ENCODE measurements around the gene SLITRK2.
A peak's percentile ranks its signal among the peaks of the same experiment; 100 is the strongest.

Gene SLITRK2

DNA sequence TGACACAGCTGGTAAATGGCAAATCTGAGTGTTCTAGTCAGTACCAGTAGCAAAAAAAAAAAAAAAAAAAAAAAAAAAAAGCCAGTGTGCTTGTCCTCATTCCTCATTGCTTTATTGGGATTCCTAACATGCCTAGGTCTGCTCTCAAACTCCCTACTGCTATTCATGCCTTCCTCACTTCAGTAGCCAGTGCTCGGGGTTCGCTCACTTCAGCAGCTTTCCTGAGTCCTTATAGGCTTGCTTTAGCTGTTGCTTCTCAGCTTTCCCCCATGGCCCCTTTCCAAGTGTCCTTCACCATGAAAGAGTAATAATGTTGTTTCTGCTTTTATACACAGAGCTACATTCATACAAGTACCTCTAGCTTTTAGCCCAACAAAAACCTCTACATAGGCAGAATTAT, 30.8 kb downstream of the SLITRK2 start (continued):
- TF ChIP-seq, protein P1, sequence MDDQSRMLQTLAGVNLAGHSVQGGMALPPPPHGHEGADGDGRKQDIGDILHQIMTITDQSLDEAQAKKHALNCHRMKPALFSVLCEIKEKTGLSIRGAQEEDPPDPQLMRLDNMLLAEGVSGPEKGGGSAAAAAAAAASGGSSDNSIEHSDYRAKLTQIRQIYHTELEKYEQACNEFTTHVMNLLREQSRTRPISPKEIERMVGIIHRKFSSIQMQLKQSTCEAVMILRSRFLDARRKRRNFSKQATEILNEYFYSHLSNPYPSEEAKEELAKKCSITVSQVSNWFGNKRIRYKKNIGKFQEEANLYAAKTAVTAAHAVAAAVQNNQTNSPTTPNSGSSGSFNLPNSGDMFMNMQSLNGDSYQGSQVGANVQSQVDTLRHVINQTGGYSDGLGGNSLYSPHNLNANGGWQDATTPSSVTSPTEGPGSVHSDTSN (CRISPR knock-in tag; IDR thresholded peaks at IDR 0.05), result no peak

DNA sequence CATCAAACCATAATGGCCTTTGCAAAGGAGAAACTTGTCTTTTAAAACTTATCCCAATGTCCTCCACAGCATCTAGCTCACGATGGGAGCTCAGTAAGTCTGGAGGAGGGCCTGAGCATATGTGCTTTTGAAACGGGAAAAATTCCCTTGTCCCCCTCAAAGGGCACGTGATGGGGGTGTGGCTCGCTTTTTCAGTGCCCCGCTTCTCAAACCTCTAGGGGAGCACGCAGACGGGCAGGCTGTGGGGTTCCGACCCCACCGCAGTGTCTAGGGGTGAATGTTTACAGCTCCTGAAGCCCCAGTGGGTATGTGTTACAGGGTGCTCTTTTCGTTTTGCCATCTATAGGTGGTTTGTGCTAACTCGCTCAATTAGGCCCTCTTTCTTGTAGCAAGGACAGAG, 31.2 kb downstream of the SLITRK2 start:
- no peaks in the 10 kb centered on the region for H3K36me3 ChIP-seq (ENCODE audit: control insufficient read depth in 2 of 2, insufficient read depth in 1 of 2, low read length in 2 of 2)
- no peaks in the 10 kb centered on the region for H3K4me1 ChIP-seq (ENCODE audit: control insufficient read depth, insufficient read depth, low read length)
- no peak for TF ChIP-seq ZNF394 (tag by site-specific recombination; IDR thresholded peaks at IDR 0.05; ENCODE audit: borderline replicate concordance)
- no peak for TF ChIP-seq ZNF311 (tag by site-specific recombination; IDR thresholded peaks at IDR 0.05; ENCODE audit: borderline replicate concordance)
- no peak for TF ChIP-seq ZNF768 (tag by site-specific recombination; IDR thresholded peaks at IDR 0.05)
- TF ChIP-seq, protein P2, sequence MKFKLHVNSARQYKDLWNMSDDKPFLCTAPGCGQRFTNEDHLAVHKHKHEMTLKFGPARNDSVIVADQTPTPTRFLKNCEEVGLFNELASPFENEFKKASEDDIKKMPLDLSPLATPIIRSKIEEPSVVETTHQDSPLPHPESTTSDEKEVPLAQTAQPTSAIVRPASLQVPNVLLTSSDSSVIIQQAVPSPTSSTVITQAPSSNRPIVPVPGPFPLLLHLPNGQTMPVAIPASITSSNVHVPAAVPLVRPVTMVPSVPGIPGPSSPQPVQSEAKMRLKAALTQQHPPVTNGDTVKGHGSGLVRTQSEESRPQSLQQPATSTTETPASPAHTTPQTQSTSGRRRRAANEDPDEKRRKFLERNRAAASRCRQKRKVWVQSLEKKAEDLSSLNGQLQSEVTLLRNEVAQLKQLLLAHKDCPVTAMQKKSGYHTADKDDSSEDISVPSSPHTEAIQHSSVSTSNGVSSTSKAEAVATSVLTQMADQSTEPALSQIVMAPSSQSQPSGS (tag by site-specific recombination; IDR thresholded peaks at IDR 0.05; ENCODE audit: low read depth), result no peak
- no peak for TF ChIP-seq ZNF354C (tag by site-specific recombination; IDR thresholded peaks at IDR 0.05; ENCODE audit: borderline replicate concordance, low read depth)
- no peak for TF ChIP-seq ZNF776 (tag by site-specific recombination; IDR thresholded peaks at IDR 0.05; ENCODE audit: borderline replicate concordance)
- no peak for TF ChIP-seq OVOL3 (tag by site-specific recombination; IDR thresholded peaks at IDR 0.05)
- TF ChIP-seq, protein P3, sequence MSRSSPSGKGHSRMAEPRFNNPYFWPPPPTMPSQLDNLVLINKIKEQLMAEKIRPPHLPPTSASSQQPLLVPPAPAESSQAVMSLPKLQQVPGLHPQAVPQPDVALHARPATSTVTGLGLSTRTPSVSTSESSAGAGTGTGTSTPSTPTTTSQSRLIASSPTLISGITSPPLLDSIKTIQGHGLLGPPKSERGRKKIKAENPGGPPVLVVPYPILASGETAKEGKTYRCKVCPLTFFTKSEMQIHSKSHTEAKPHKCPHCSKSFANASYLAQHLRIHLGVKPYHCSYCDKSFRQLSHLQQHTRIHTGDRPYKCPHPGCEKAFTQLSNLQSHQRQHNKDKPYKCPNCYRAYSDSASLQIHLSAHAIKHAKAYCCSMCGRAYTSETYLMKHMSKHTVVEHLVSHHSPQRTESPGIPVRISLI (tag by site-specific recombination; IDR thresholded peaks at IDR 0.05), result no peak
- TF ChIP-seq ZNF350 (tag by site-specific recombination; IDR thresholded peaks at IDR 0.05), result no peak
- no peak overlapping the region for H3K4me3 ChIP-seq (ENCODE audit: low read depth, low read length)
- no peaks in the 10 kb centered on the region for H3K9me3 ChIP-seq (ENCODE audit: control insufficient read depth, insufficient read depth, low read depth, low read length)
- ChIA-PET CTCF (no interaction called here), POLR2A (no interaction called here)
- no peak overlapping the region for H3K27ac ChIP-seq (ENCODE audit: extremely low read depth, low read depth, low read length)

DNA sequence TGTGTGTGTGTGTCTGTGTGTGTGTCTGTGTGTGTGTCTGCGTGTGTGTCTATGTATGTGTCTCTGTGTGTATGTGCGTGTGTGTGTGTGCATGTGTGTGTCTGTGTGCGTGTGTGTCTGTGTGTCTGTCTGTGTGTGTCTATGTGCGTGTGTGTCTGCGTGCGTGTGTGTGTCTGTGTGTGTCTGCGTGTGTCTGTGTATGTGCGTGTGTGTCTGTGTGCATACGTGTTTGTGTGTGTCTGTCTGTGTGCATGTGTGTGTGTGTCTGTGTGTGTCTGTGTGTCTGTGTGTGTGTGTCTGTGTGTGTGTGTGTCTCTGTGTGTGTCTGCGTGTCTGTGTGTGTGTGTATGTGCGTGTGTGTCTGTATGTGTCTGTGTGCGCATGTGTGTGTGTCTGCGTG, 35.6 kb downstream of the SLITRK2 start:
- no peaks in the 10 kb centered on the region for H3K4me1 ChIP-seq (ENCODE audit: control insufficient read depth, insufficient read depth, low read length)
- no peaks in the 10 kb centered on the region for H3K36me3 ChIP-seq (ENCODE audit: control insufficient read depth in 2 of 2, insufficient read depth in 1 of 2, low read length in 2 of 2)
- no peak overlapping the region for H3K4me3 ChIP-seq (ENCODE audit: low read depth, low read length)
- ChIA-PET CTCF (no interaction called here), POLR2A (no interaction called here)
- TF ChIP-seq ZNF302 (tag by site-specific recombination; IDR thresholded peaks at IDR 0.05; ENCODE audit: low read depth) (no peak), ZSCAN4 (tag by site-specific recombination; IDR thresholded peaks at IDR 0.05) (peak; percentile 98)
- H3K9me3 ChIP-seq (ENCODE audit: control insufficient read depth, insufficient read depth, low read depth, low read length), result no peaks in the 10 kb centered on the region
- H3K27ac ChIP-seq (ENCODE audit: extremely low read depth, low read depth, low read length), result no peak overlapping the region

- TF ChIP-seq ZNF521 (tag by site-specific recombination; IDR thresholded peaks at IDR 0.05) (no peak), TRIM28 (IDR thresholded peaks at IDR 0.05; ENCODE audit: borderline replicate concordance, low read length) (no peak)
- no peaks in the 10 kb centered on the region for H3K9me3 ChIP-seq (ENCODE audit: control insufficient read depth, insufficient read depth, low read depth, low read length)
- POLR2A ChIA-PET, result no interaction called here
Observed at GRCh38 chrX:145856181-145856580, 38.6 kb downstream of the SLITRK2 start.

More at GRCh38 chrX:145856181-145856580, 38.6 kb downstream of the SLITRK2 start:
- Histone ChIP-seq H3K36me3 (ENCODE audit: control insufficient read depth in 2 of 2, insufficient read depth in 1 of 2, low read length in 2 of 2) (no peaks in the 10 kb centered on the region), H3K27ac (ENCODE audit: extremely low read depth, low read depth, low read length) (no peak overlapping the region), H3K4me3 (ENCODE audit: low read depth, low read length) (no peak overlapping the region), H3K4me1 (ENCODE audit: control insufficient read depth, insufficient read depth, low read length) (no peaks in the 10 kb centered on the region)
- CTCF ChIA-PET, result no interaction called here
